ENCODE results near the gene POLR1E. TPM values are rescaled to one million over a fixed set of nuclear protein-coding genes. Genes with fewer than 3 reads are reported as not detected.

POLR1E gene
- polyA plus RNA-seq, 3 donors = 2.3 to 4.1 (median 2.4) TPM

GRCh38 chr9:37547328-37547878 is 61.7 kb downstream of the POLR1E start:
- TF ChIP-seq, protein P1, sequence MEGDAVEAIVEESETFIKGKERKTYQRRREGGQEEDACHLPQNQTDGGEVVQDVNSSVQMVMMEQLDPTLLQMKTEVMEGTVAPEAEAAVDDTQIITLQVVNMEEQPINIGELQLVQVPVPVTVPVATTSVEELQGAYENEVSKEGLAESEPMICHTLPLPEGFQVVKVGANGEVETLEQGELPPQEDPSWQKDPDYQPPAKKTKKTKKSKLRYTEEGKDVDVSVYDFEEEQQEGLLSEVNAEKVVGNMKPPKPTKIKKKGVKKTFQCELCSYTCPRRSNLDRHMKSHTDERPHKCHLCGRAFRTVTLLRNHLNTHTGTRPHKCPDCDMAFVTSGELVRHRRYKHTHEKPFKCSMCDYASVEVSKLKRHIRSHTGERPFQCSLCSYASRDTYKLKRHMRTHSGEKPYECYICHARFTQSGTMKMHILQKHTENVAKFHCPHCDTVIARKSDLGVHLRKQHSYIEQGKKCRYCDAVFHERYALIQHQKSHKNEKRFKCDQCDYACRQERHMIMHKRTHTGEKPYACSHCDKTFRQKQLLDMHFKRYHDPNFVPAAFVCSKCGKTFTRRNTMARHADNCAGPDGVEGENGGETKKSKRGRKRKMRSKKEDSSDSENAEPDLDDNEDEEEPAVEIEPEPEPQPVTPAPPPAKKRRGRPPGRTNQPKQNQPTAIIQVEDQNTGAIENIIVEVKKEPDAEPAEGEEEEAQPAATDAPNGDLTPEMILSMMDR (IDR thresholded peaks at IDR 0.05) = no peak
- Mint-ChIP-seq H3K9me3 (peaks cover 0 to 2% (median 0%) of the 10 kb centered on the region in 7 donors), H3K4me3 (no peak overlapping the region), H3K27ac (no peak overlapping the region), H3K36me3 (no peaks in the 10 kb centered on the region), H3K27me3 (ENCODE audit: low read depth in 3 of 3) (peaks cover 0 to 6% (median 2%) of the 10 kb centered on the region in 3 donors), H3K4me1 (no peaks in the 10 kb centered on the region)
- WGBS (ENCODE audit: insufficient coverage) = 100% methylated on average over 2 of the region's 5 CpGs
- no peak for DNase-seq
- no peaks in the 10 kb centered on the region for H4K20me1 ChIP-seq (ENCODE audit: insufficient read depth, low read length)
- H3K27ac ChIP-seq (ENCODE audit: low read depth in 1 of 2, low read length in 2 of 2) = no peak overlapping the region
- H3K27me3 ChIP-seq (ENCODE audit: control insufficient read depth in 2 of 2, insufficient read depth in 2 of 2, low read length in 2 of 2) = no peaks in the 10 kb centered on the region
- intact Hi-C loops (cut with micrococcal nuclease) = no loop called here
- H3K9ac ChIP-seq (ENCODE audit: insufficient read depth, low read length, poor library complexity, severe bottlenecking) = no peak overlapping the region
- no peaks in the 10 kb centered on the region for H3K79me2 ChIP-seq (ENCODE audit: insufficient read depth, low read length)
- no peak overlapping the region for H2AFZ ChIP-seq (ENCODE audit: insufficient read depth, low read depth, low read length, poor library complexity, severe bottlenecking)
- no peaks in the 10 kb centered on the region for H3K4me1 ChIP-seq (ENCODE audit: control insufficient read depth in 1 of 2, insufficient read depth in 2 of 2, low read length in 2 of 2)
- no peak overlapping the region for H3K4me2 ChIP-seq (replicated peaks; ENCODE audit: extremely low read depth, low read length, poor library complexity, severe bottlenecking)
- H3K9me3 ChIP-seq (replicated peaks in 1 of 2; ENCODE audit: control insufficient read depth in 1 of 2, insufficient read depth in 1 of 2, low read length in 2 of 2) = no peaks in the 10 kb centered on the region
- no peak overlapping the region for H3K4me3 ChIP-seq (replicated peaks in 1 of 3; ENCODE audit: low read depth in 2 of 3, low read length in 3 of 3)
- H3K36me3 ChIP-seq (replicated peaks in 1 of 2; ENCODE audit: control insufficient read depth in 1 of 2, insufficient read depth in 2 of 2, low read length in 2 of 2) = no peaks in the 10 kb centered on the region

DNA sequence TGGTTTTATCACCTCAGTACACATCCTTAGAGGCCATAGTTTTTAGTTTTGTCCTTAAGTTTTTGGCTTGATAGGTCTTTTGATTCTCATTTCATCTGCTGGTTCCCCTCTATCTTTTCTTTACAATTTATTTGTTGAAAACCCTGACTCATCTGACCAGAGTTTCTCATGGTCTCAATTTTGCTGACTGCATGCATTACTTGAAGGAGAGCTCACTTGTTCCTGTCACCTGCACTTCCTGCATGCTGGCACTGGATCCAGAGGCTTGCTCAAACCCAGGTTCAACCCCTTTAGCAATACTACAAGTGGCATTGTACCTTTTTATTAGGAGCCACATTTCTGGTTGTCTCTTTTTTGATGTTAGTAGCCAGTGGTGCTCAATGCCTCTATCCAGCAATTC is 63.8 kb downstream of the POLR1E start:
- no peak overlapping the region for H3K27ac ChIP-seq (ENCODE audit: low read depth in 1 of 2, low read length in 2 of 2)
- H3K4me3 ChIP-seq (replicated peaks in 1 of 3; ENCODE audit: low read depth in 2 of 3, low read length in 3 of 3) = no peak overlapping the region
- no peak overlapping the region for H3K4me3 Mint-ChIP-seq
- peaks cover 0 to 3% (median 2%) of the 10 kb centered on the region in 3 donors for H3K27me3 Mint-ChIP-seq (ENCODE audit: low read depth in 3 of 3)
- no peaks in the 10 kb centered on the region for H3K36me3 Mint-ChIP-seq
- H3K27ac Mint-ChIP-seq = no peak overlapping the region
- no peaks in the 10 kb centered on the region for H3K9me3 ChIP-seq (replicated peaks in 1 of 2; ENCODE audit: control insufficient read depth in 1 of 2, insufficient read depth in 1 of 2, low read length in 2 of 2)
- no peaks in the 10 kb centered on the region for H3K4me1 ChIP-seq (ENCODE audit: control insufficient read depth in 1 of 2, insufficient read depth in 2 of 2, low read length in 2 of 2)
- no peak for DNase-seq
- no peak overlapping the region for H3K4me2 ChIP-seq (replicated peaks; ENCODE audit: extremely low read depth, low read length, poor library complexity, severe bottlenecking)
- H3K9ac ChIP-seq (ENCODE audit: insufficient read depth, low read length, poor library complexity, severe bottlenecking) = no peak overlapping the region
- H4K20me1 ChIP-seq (ENCODE audit: insufficient read depth, low read length) = no peaks in the 10 kb centered on the region
- H2AFZ ChIP-seq (ENCODE audit: insufficient read depth, low read depth, low read length, poor library complexity, severe bottlenecking) = no peak overlapping the region
- H3K4me1 Mint-ChIP-seq = no peaks in the 10 kb centered on the region
- intact Hi-C loops (cut with micrococcal nuclease) = no loop called here
- no peaks in the 10 kb centered on the region for H3K27me3 ChIP-seq (ENCODE audit: control insufficient read depth in 2 of 2, insufficient read depth in 2 of 2, low read length in 2 of 2)
- no peaks in the 10 kb centered on the region for H3K79me2 ChIP-seq (ENCODE audit: insufficient read depth, low read length)
- H3K36me3 ChIP-seq (replicated peaks in 1 of 2; ENCODE audit: control insufficient read depth in 1 of 2, insufficient read depth in 2 of 2, low read length in 2 of 2) = no peaks in the 10 kb centered on the region
- H3K9me3 Mint-ChIP-seq = peaks cover 0 to 2% (median 0%) of the 10 kb centered on the region in 7 donors
- TF ChIP-seq, protein P1 (IDR thresholded peaks at IDR 0.05) = no peak
